Activated CD8-positive, alpha-beta memory T cell treated with anti-CD3 and anti-CD28 coated beads, Interleukin-2, amount 10 ng/mL, durations not matched to agents 7 days and 5 days (primary cell): ENCODE results near the gene FLG2. TPM values are rescaled to one million over a fixed set of nuclear protein-coding genes. Genes with fewer than 3 reads are reported as not detected.
A peak's percentile ranks its signal among the peaks of the same experiment; 100 is the strongest.
"Not testable (repeated sequence)": the region's sequence is repeated elsewhere in the genome, so short reads cannot be mapped to it uniquely, and the experiment has no call there.

Experiments used
- ATAC-seq: fragments of 150-1000 bp; cut with Tn5 transposase; one replicate; pipeline ENCODE4 v1.10.0; 2021; ENCODE audit warnings: moderate library complexity
- CTCF ChIA-PET: fragments of 350-600 bp; sonication (Branson Sonifier 250); formaldehyde crosslinking; loops from one replicate; lab custom pipeline; 2021; ENCODE audit warnings: antibody characterized with exemption; lab: Charles Lee
- DNase-seq: peaks from one replicate; pipeline ENCODE4 v3.0.0-alpha.2; 2020
- H3K27ac Mint-ChIP-seq: one replicate; pipeline ENCODE4 v1.8.0; 2021; ENCODE audit warnings: mild to moderate bottlenecking, mixed read lengths
- H3K27me3 Mint-ChIP-seq: one replicate; pipeline ENCODE4 v1.8.0; 2021; ENCODE audit warnings: mixed read lengths
- H3K36me3 Mint-ChIP-seq: one replicate; pipeline ENCODE4 v1.8.0; 2021; ENCODE audit warnings: mild to moderate bottlenecking, mixed read lengths
- H3K4me1 Mint-ChIP-seq: one replicate; pipeline ENCODE4 v1.8.0; 2021; ENCODE audit warnings: mixed read lengths
- H3K4me3 Mint-ChIP-seq: one replicate; pipeline ENCODE4 v1.8.0; 2021; ENCODE audit warnings: mild to moderate bottlenecking, moderate library complexity, mixed read lengths
- H3K9me3 Mint-ChIP-seq: one replicate; pipeline ENCODE4 v1.8.0; 2022; ENCODE audit warnings: low read depth, mixed read lengths
- total RNA-seq, 2 experiments: library from RNA; stranded (reverse); gene quantifications; one replicate each; pipeline ENCODE4 v1.2.3, GENCODE V29; 2021

FLG2 gene
- total RNA-seq, 2 experiments from 2014 or later: not detected

DNA sequence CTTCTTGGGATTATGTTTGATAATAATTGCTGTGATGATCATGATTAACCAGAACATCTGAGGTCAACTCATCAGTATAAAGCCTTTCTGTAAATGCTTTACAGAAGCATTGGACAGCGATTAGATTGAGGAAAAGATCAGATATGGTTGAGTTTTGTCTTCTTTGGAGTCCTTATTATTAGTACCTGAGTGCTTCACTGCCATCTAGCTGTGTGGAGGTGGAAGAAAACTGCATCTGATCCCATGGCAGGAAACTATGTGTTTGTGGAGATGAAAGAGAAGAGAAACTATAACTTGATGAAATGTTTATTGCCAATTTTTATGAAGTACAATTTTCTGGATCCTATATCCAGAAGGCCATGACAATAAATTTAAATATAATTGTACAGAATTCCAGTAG lies 11.4 kb downstream of the FLG2 start:
- no peaks in the 10 kb centered on the region for H3K36me3 Mint-ChIP-seq
- H3K9me3 Mint-ChIP-seq: no peaks in the 10 kb centered on the region
- H3K4me1 Mint-ChIP-seq: no peaks in the 10 kb centered on the region
- no peak for ATAC-seq
- H3K27ac Mint-ChIP-seq: no peak overlapping the region
- DNase-seq: no peak
- no peak overlapping the region for H3K4me3 Mint-ChIP-seq
- H3K27me3 Mint-ChIP-seq: peaks cover 23% of the 10 kb centered on the region
- CTCF ChIA-PET: interaction anchor here (1.2 to 2.6 kb wide), 7 partner anchors 8 to 161 kb away, joined by 4 to 42 read pairs (median 8); no protein-coding TSS in a partner anchor

DNA sequence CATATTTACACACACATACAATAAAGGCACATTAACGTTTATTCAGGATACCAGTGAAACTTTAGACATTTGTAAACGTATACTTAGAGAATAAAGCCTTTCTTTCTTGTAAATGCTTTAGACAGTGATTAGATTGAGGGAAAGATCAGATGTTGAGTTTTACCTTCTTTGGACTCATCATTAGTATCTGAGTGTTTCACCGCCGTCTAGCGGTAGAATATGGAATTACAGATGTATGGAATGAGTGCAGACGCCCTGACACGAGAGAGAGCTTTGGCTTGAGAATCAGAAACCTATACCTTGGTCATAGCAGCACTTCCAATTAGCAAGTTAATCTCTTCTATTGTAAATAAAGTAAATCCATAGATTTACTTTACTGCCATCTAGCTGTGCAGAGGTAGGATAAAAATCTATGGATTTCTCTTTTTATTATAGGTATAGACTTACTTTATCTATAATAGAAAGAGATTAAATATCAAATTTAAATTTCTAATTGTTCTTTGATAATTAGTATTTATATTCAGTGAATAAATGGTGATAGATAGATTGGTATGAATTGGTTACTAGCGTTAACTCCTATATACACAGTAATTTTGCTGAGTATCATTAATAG lies 12.6 kb downstream of the FLG2 start:
- peaks cover 23% of the 10 kb centered on the region for H3K27me3 Mint-ChIP-seq
- no peaks in the 10 kb centered on the region for H3K36me3 Mint-ChIP-seq
- ATAC-seq (peak; percentile 45), DNase-seq (peak; percentile 64)
- H3K4me1 Mint-ChIP-seq: no peaks in the 10 kb centered on the region
- H3K4me3 Mint-ChIP-seq: no peak overlapping the region
- H3K27ac Mint-ChIP-seq: no peak overlapping the region
- no peaks in the 10 kb centered on the region for H3K9me3 Mint-ChIP-seq
- CTCF ChIA-PET: interaction anchor here (0.6 to 2.6 kb wide), 17 partner anchors 9 to 236 kb away, joined by 3 to 42 read pairs (median 4); no protein-coding TSS in a partner anchor

DNA sequence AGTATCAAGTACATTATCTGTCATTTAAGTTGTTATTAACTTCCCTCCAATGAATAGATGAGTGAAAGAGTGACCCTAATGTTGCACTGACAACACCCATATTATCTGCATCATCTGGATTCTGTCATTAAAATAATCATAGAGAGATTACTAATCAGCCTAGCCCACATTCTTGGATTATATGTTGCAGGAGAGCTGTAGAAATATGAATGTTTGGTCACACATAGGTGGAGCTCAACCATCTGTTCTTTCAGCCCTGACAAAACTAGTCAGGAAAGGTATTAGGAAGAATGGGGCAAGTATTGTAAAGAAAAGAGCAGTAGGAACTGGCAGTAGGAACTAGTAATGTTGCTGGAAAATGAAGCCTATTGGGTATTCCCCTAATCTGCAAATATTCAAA lies 15.4 kb downstream of the FLG2 start:
- Mint-ChIP-seq H3K27ac (no peak overlapping the region), H3K4me3 (no peak overlapping the region), H3K9me3 (no peaks in the 10 kb centered on the region), H3K27me3 (peaks cover 28% of the 10 kb centered on the region), H3K4me1 (no peaks in the 10 kb centered on the region), H3K36me3 (no peaks in the 10 kb centered on the region)
- DNase-seq (no peak), ATAC-seq (no peak)
- CTCF ChIA-PET: interaction anchor here (2.7 kb wide), 1 partner anchor 114 kb away, joined by 12 read pairs; no protein-coding TSS in a partner anchor

DNA sequence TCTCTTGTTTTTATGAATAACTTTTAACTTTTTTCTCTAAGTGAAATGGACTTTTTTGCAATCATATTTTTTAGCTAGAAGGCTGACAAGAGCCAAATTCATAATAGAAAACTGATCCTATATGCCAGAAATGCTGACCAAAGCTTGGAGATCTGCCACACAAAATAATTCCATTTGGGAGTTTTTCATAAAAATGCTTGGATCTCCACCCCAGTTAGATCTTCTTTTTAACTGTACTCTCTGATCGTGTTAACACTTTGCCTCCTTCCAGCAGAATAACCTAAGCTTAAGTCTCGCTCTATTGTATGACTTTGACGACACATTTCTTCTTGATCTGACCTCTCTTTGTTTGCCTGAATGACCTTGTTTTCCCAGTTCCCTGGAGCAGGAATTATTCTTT lies 16.8 kb downstream of the FLG2 start:
- CTCF ChIA-PET: interaction anchor here (2.7 kb wide), 1 partner anchor 116 kb away, joined by 12 read pairs; no protein-coding TSS in a partner anchor
- H3K9me3 Mint-ChIP-seq: no peaks in the 10 kb centered on the region
- peaks cover 31% of the 10 kb centered on the region for H3K27me3 Mint-ChIP-seq
- no peaks in the 10 kb centered on the region for H3K4me1 Mint-ChIP-seq
- ATAC-seq (no peak), DNase-seq (no peak)
- H3K27ac Mint-ChIP-seq: no peak overlapping the region
- H3K36me3 Mint-ChIP-seq: no peaks in the 10 kb centered on the region
- H3K4me3 Mint-ChIP-seq: no peak overlapping the region

DNA sequence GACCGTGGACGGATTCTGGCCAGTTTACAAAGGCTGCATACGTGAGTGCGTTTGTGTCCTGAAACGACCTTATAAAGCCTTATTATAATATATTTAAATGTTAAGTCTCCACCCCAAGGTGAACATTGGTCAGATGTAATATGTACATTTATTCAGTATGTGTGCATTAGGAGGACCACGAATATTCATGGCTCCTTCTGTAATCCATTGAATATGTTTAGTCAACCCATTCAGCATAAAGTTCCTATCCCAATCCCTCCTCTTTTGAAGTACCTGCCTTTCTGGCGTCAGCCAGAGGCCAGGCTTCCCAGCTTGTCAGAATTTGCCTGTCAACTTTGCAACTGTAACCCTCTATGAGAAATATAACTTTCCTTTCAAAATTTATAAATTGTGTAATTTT lies 24.4 kb downstream of the FLG2 start:
- Mint-ChIP-seq H3K27ac (no peak overlapping the region), H3K27me3 (peaks cover 18% of the 10 kb centered on the region), H3K36me3 (no peaks in the 10 kb centered on the region), H3K4me3 (no peak overlapping the region), H3K9me3 (no peaks in the 10 kb centered on the region), H3K4me1 (no peaks in the 10 kb centered on the region)
- CTCF ChIA-PET: interaction anchor here (1.3 to 1.6 kb wide), 2 partner anchors 12 to 168 kb away, joined by 3 to 4 read pairs; no protein-coding TSS in a partner anchor
- no peak for DNase-seq
- ATAC-seq: no peak

DNA sequence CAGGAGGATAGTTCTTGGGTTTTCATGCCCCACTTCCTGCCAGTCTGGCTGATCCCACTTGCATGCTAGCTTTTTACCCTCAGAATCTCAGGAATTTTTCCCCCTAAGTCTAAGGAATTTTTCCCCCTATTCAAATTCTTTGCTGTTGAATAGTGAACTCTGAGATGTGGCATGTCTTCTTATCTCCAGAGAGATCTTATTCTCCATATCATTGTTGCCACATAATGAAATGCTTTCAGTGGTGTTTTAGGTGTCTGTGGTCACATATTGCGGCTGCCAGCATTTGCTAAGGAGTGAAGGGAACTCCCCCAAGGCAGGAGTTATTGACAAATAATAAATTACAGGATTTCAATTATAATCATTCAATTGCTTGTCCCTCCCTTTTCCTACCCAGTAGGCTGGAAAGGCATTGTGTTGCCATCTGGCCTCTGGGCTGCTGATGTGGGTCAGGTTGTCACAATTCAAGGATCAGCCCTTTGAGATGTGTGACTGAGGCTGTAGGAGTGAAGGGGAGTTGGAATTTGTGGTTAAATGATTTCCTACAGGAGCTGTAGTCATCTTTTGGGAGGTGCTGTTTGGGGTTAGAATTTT lies 30.9 kb downstream of the FLG2 start:
- no peak overlapping the region for H3K27ac Mint-ChIP-seq
- no peaks in the 10 kb centered on the region for H3K36me3 Mint-ChIP-seq
- no peak for ATAC-seq
- CTCF ChIA-PET: no interaction called here
- no peaks in the 10 kb centered on the region for H3K4me1 Mint-ChIP-seq
- H3K4me3 Mint-ChIP-seq: no peak overlapping the region
- H3K9me3 Mint-ChIP-seq: no peaks in the 10 kb centered on the region
- H3K27me3 Mint-ChIP-seq: peaks cover 8% of the 10 kb centered on the region
- DNase-seq: no peak

DNA sequence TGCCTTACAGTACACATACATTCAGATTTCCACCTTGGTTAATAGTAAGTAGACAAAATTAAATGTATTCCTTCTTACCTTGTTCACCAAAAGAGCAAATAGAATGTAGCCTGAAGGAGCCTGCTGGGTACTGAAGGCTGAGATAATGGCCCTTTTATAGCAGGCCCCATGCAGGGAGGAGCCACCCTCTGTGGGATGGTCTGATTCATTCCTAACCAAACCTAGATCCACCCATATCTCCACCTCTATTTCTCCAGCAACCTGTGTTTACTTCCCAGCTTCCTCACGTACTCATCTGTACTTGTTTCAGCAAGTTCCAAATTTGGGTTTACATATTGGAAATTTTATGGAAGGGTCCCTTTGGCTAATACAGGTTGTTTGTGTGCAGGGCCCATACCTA lies 34.7 kb downstream of the FLG2 start, which contains the start of gene FLG:
Gene FLG (minus strand): TSS at position 129 of the 400 bp plus-strand sequence. CDS start 9,783 bp downstream, outside the sequence.
- CTCF ChIA-PET: no interaction called here
- no peaks in the 10 kb centered on the region for H3K9me3 Mint-ChIP-seq
- no peak for DNase-seq
- H3K36me3 Mint-ChIP-seq: no peaks in the 10 kb centered on the region
- no peak for ATAC-seq
- H3K4me1 Mint-ChIP-seq: no peaks in the 10 kb centered on the region
- H3K27me3 Mint-ChIP-seq: peaks cover 8% of the 10 kb centered on the region
- H3K27ac Mint-ChIP-seq: no peak within 1 kb of the TSS
- H3K4me3 Mint-ChIP-seq: no peak within 1 kb of the TSS

DNA sequence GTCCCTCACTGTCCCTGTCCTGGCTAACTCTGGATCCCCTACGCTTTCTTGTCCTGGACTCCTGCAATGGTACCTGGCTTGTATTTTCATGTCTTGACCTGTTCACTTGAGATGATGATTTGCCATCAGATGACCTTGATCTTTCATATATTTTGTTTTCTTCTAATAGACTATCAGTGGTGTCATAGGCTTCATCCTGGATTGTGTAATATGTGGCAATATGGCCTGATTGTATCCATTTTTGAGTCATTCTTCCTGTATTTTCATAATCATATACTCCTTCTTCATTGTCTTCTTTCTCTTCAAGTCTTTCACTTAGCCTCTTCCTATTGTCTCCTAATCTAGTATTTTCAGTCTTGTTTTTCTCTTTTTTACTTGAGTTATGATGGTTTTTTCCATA lies 45.8 kb downstream of the FLG2 start:
- no peak overlapping the region for H3K4me3 Mint-ChIP-seq

DNA sequence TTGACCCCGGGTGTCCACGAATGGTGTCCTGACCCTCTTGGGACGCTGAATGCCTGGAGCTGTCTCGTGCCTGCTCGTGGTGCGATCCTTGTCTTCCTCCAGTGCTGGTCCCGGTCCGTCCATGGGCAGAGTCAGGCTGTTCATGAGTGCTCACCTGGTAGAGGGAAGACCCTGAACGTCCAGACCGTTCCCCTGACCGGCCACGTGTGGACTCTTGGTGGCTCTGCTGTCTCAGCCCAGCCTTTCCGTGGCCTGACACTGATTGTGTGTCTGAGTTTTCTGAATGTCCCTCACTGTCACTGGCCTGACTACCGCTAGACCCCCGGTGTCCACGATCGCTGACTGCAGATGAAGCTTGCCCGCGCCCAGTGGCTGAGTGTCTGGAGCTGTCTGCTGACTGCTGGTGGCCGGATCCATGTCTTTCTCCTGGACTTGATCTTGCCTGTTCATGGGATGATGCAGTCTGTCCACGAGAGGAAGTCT lies 46.4 kb downstream of the FLG2 start:
- Mint-ChIP-seq H3K4me3 (no peak overlapping the region), H3K27ac (no peak overlapping the region), H3K4me1 (no peaks in the 10 kb centered on the region), H3K9me3 (no peaks in the 10 kb centered on the region), H3K27me3 (no peaks in the 10 kb centered on the region), H3K36me3 (no peaks in the 10 kb centered on the region)
- CTCF ChIA-PET: no interaction called here
- no peak for ATAC-seq
- DNase-seq: no peak

More for the DNA sequence above, 45.8 kb downstream of the FLG2 start:
- no peaks in the 10 kb centered on the region for H3K27me3 Mint-ChIP-seq
- CTCF ChIA-PET: no interaction called here
- H3K4me1 Mint-ChIP-seq: no peaks in the 10 kb centered on the region
- ATAC-seq (no peak), DNase-seq (no peak)
- no peaks in the 10 kb centered on the region for H3K36me3 Mint-ChIP-seq
- H3K27ac Mint-ChIP-seq: no peak overlapping the region
- H3K9me3 Mint-ChIP-seq: no peaks in the 10 kb centered on the region

DNA sequence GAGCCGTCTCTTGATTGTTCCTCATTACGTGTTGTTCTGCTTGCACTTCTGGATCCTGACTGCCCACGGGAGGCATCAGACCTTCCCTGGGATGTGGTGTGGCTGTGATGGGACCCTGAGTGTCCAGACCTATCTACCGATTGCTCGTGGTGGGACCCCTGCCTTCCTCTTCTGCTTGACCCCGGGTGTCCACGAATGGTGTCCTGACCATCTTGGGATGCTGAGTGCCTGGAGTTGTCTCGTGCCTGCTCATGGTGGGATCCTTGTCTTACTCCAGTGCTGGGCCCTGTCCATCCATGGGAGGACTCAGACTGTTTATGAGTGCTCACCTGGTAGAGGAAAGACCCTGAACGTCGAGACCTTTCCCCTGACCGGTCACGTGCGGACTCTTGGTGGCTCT lies 47.6 kb downstream of the FLG2 start:
- H3K27ac Mint-ChIP-seq, H3K36me3 Mint-ChIP-seq, H3K27me3 Mint-ChIP-seq, ATAC-seq, H3K4me3 Mint-ChIP-seq, CTCF ChIA-PET, DNase-seq, H3K9me3 Mint-ChIP-seq, H3K4me1 Mint-ChIP-seq: not testable (repeated sequence)

DNA sequence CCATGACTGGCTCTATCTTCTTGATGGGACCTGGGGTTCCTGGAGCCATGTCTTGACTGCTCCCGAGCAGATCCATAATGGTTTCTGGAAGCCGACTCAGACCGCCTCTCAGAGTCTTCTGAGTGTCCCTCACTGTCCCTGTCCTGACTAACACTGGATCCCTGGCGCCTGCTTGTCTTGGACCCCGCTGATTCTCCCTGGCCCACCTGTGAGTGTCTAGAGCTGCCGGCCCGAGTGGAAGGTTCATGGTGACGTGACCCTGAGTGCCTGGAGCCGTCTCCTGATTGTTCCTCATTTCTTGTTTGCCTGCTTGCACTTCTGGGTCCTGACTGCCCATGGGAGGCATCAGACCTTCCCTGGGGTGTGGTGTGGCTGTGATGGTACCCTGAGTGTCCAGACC lies 49.9 kb downstream of the FLG2 start:
- Mint-ChIP-seq H3K27ac (no peak overlapping the region), H3K36me3 (no peaks in the 10 kb centered on the region), H3K4me3 (no peak overlapping the region), H3K27me3 (no peaks in the 10 kb centered on the region), H3K4me1 (no peaks in the 10 kb centered on the region), H3K9me3 (no peaks in the 10 kb centered on the region)
- ATAC-seq (no peak), DNase-seq (no peak)
- CTCF ChIA-PET: no interaction called here

DNA sequence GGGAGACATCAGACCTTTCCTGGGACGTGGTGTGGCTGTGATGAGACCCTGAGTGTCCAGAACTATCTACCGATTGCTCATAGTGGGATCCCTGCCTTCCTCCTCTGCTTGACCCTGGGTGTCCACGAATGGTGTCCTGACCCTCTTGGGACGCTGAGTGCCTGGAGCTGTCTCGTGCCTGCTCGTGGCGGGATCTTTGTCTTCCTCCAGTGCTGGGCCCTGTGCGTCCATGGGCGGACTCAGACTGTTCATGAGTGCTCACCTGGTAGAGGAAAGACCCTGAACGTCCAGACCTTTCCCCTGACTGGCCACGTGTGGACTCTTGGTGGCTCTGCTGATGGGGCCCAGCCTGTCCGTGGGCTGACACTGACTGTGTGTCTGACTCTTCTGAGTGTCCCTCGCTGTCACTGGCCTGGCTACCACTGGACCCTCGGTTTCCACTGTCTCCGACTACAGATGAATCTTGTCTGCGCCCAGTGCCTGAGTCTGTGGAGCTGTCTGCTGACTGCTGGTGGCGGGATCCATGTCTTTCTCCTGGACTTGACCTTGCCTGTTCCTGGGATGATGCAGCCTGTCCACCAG lies 50.4 kb downstream of the FLG2 start:
- CTCF ChIA-PET, ATAC-seq, H3K4me1 Mint-ChIP-seq, H3K27ac Mint-ChIP-seq, H3K4me3 Mint-ChIP-seq, H3K9me3 Mint-ChIP-seq, H3K27me3 Mint-ChIP-seq, DNase-seq, H3K36me3 Mint-ChIP-seq: not testable (repeated sequence)

DNA sequence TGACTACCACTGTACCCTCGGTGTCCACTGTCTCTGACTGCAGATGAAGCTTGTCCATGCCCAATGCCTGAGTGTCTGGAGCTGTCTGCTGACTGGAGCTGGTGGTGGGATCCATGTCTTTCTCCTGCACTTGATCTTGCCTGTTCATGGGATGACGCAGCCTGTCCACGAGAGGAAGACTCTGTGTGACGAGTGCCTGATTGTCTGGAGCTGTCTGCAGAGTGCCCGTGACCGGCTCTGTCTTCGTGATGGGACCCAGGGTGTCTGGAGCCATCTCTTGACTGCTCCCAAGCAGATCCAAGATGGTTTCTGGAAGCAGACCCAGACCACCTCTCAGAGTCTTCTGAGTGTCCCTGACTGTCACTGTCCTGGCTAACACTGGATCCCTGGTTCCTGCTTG lies 51.0 kb downstream of the FLG2 start:
- ATAC-seq, DNase-seq, H3K27ac Mint-ChIP-seq, H3K9me3 Mint-ChIP-seq, H3K4me3 Mint-ChIP-seq, H3K4me1 Mint-ChIP-seq, H3K36me3 Mint-ChIP-seq, H3K27me3 Mint-ChIP-seq: not testable (repeated sequence)
- CTCF ChIA-PET: interaction anchor here (0.9 kb wide), 1 partner anchor 10 kb away, joined by 3 read pairs; no protein-coding TSS in a partner anchor
